B cell (primary cell): ENCODE data around the gene IFNW1.

Source experiments
- EZH2 ChIP-seq: IDR thresholded peaks from 2 replicates; pipeline ENCODE4 v1.6.1; 2012; ENCODE audit warnings: borderline replicate concordance, low read depth, mild to moderate bottlenecking, moderate library complexity, low read length; ENCODE audit not compliant: insufficient read depth, poor library complexity, severe bottlenecking
- TF ChIP-seq, protein P1 (sequence below): fragments of 200-600 bp; IDR thresholded peaks from one replicate; pipeline ENCODE4 v1.8.0; 2022; ENCODE audit warnings: antibody characterized with exemption, mild to moderate bottlenecking

DNA sequence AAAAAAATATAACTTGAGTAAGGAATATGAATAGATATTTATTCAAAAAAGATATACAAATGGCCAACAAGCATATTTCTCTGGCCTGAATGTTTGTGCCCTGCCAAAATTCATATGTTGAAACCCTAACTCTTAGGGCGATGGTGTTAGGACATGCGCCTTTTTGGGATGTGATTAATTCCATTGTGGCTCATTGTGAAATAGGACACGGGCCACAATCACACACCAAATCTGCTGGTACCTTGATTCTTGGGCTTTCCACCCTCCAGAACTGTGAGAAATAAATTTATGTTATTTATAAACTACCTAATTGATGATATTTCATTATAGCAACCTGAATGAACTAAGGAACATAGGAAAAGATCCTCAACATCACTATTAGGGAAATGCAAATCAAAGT is 30.5 kb upstream of the IFNW1 start:
- TF ChIP-seq, protein P1, sequence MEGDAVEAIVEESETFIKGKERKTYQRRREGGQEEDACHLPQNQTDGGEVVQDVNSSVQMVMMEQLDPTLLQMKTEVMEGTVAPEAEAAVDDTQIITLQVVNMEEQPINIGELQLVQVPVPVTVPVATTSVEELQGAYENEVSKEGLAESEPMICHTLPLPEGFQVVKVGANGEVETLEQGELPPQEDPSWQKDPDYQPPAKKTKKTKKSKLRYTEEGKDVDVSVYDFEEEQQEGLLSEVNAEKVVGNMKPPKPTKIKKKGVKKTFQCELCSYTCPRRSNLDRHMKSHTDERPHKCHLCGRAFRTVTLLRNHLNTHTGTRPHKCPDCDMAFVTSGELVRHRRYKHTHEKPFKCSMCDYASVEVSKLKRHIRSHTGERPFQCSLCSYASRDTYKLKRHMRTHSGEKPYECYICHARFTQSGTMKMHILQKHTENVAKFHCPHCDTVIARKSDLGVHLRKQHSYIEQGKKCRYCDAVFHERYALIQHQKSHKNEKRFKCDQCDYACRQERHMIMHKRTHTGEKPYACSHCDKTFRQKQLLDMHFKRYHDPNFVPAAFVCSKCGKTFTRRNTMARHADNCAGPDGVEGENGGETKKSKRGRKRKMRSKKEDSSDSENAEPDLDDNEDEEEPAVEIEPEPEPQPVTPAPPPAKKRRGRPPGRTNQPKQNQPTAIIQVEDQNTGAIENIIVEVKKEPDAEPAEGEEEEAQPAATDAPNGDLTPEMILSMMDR, result no peak
- no peak for TF ChIP-seq EZH2
